ENCODE measurements around the gene SH3BP5. TPM values are rescaled to one million over a fixed set of nuclear protein-coding genes. Genes with fewer than 3 reads are reported as not detected.

SH3BP5 gene
- polyA plus RNA-seq, 1 of the 3 experiments (the other 2 are of a cell fraction), result 29.5 TPM

- no peaks in the 10 kb centered on the region for H3K27me3 ChIP-seq (ENCODE audit: insufficient read depth)
- no peak for DNase-seq
- no peak overlapping the region for H3K4me2 ChIP-seq
- H3F3A ChIP-seq (replicated peaks; ENCODE audit: insufficient read depth), result no peaks in the 10 kb centered on the region
- no peaks in the 10 kb centered on the region for H4K20me1 ChIP-seq (ENCODE audit: insufficient read depth)
- no peak overlapping the region for H3K9ac ChIP-seq
- no peaks in the 10 kb centered on the region for H3K9me2 ChIP-seq
- 95% methylated on average over 6 of the region's 6 CpGs for WGBS (ENCODE audit: low lambda C conversion rate)
- no peak overlapping the region for H3K4me3 ChIP-seq (ENCODE audit: low read depth in 2 of 2, low read length in 1 of 2)
- H3K4me1 ChIP-seq (ENCODE audit: control insufficient read depth in 1 of 2, insufficient read depth in 2 of 2, low read depth in 1 of 2, low read length in 1 of 2), result peaks cover 5% of the 10 kb centered on the region in 2 experiments; a peak in 3 of 4 replicates
- H3K27ac ChIP-seq (ENCODE audit: low read depth in 2 of 2, low read length in 1 of 2), result no peak overlapping the region
- ChIA-PET POLR2A (no interaction called here), CTCF (interaction anchor here (1.5 kb wide), 1 partner anchor 27 kb away, joined by 9 read pairs; no protein-coding TSS in a partner anchor)
- no peak overlapping the region for H2AFZ ChIP-seq (ENCODE audit: low read depth)
- no peaks in the 10 kb centered on the region; the same call in 1 of the 2 replicates for H3K79me2 ChIP-seq (ENCODE audit: insufficient read depth)
- H3K36me3 ChIP-seq (replicated peaks in 1 of 2; ENCODE audit: control insufficient read depth in 1 of 2, insufficient read depth in 2 of 2, low read length in 1 of 2), result no peaks in the 10 kb centered on the region
- H3K9me3 ChIP-seq, result no peaks in the 10 kb centered on the region
- TF ChIP-seq EP300 (IDR thresholded peaks at IDR 0.05; ENCODE audit: borderline replicate concordance in 1 of 2, low read depth in 1 of 2, low read length in 1 of 2) (no peak), MEF2A (IDR thresholded peaks at IDR 0.05; ENCODE audit: borderline replicate concordance, low read depth) (no peak), PBX3 (IDR thresholded peaks at IDR 0.05) (no peak), SIN3A (IDR thresholded peaks at IDR 0.05; ENCODE audit: borderline replicate concordance, low read depth, low read length) (no peak), REST (IDR thresholded peaks at IDR 0.05; ENCODE audit: low read depth, low read length) (no peak), ZBTB33 (IDR thresholded peaks at IDR 0.05; ENCODE audit: borderline replicate concordance, low read depth) (no peak), TCF12 (IDR thresholded peaks at IDR 0.05) (no peak)
These were observed 36.9 kb downstream of the SH3BP5 start for GRCh38 chr3:15295506-15295905.

GRCh38 chr3:15294929-15295328 lies 37.5 kb downstream of the SH3BP5 start:
- Histone ChIP-seq H3K9ac (no peak overlapping the region), H2AFZ (ENCODE audit: low read depth) (no peak overlapping the region), H3F3A (replicated peaks; ENCODE audit: insufficient read depth) (no peaks in the 10 kb centered on the region), H3K4me1 (ENCODE audit: control insufficient read depth in 1 of 2, insufficient read depth in 2 of 2, low read depth in 1 of 2, low read length in 1 of 2) (peaks cover 5% of the 10 kb centered on the region in 2 experiments; a peak in 3 of 4 replicates), H4K20me1 (ENCODE audit: insufficient read depth) (no peaks in the 10 kb centered on the region), H3K27ac (ENCODE audit: low read depth in 2 of 2, low read length in 1 of 2) (no peak overlapping the region), H3K9me3 (no peaks in the 10 kb centered on the region), H3K9me2 (no peaks in the 10 kb centered on the region), H3K79me2 (ENCODE audit: insufficient read depth) (no peaks in the 10 kb centered on the region; the same call in 1 of the 2 replicates), H3K27me3 (ENCODE audit: insufficient read depth) (no peaks in the 10 kb centered on the region), H3K4me2 (no peak overlapping the region), H3K36me3 (replicated peaks in 1 of 2; ENCODE audit: control insufficient read depth in 1 of 2, insufficient read depth in 2 of 2, low read length in 1 of 2) (no peaks in the 10 kb centered on the region), H3K4me3 (ENCODE audit: low read depth in 2 of 2, low read length in 1 of 2) (no peak overlapping the region)
- CTCF ChIA-PET, result interaction anchor here (1.1 to 1.5 kb wide), 2 partner anchors 27 to 38 kb away, joined by 3 to 9 read pairs; partner anchors contain the start of gene SH3BP5
- WGBS (ENCODE audit: low lambda C conversion rate), result 92% methylated on average over 5 of the region's 5 CpGs
- POLR2A ChIA-PET, result no interaction called here
- DNase-seq, result no peak
- TF ChIP-seq TCF12 (IDR thresholded peaks at IDR 0.05) (no peak), MXI1 (IDR thresholded peaks at IDR 0.05; ENCODE audit: low read depth, low read length) (no peak), REST (IDR thresholded peaks at IDR 0.05; ENCODE audit: low read depth, low read length) (no peak), TAF1 (IDR thresholded peaks at IDR 0.05; ENCODE audit: borderline replicate concordance, low read depth, low read length) (no peak), GATA2 (CRISPR knock-in tag; IDR thresholded peaks at IDR 0.05) (no peak), FOXM1 (IDR thresholded peaks at IDR 0.05; ENCODE audit: low read depth) (no peak), RCOR1 (IDR thresholded peaks at IDR 0.05; ENCODE audit: low read length) (no peak), RXRA (IDR thresholded peaks at IDR 0.05; ENCODE audit: borderline replicate concordance, low read depth) (no peak), FOSL2 (IDR thresholded peaks at IDR 0.05; ENCODE audit: borderline replicate concordance, low read depth) (no peak), USF1 (IDR thresholded peaks at IDR 0.05; ENCODE audit: borderline replicate concordance, low read depth) (no peak)
